Stimulated activated CD8-positive, alpha-beta memory T cell treated with anti-CD3 and anti-CD28 coated beads, Interleukin-7, amount 100 ng/mL, for 24 hours (primary cell): ENCODE data around the gene HPS3.
"Not testable (repeated sequence)": the region's sequence is repeated elsewhere in the genome, so short reads cannot be mapped to it uniquely, and the experiment has no call there.

Experiments
- DNase-seq: peaks from one replicate; pipeline ENCODE4 v3.0.0-alpha.2; 2020; ENCODE audit warnings: low read depth

Gene HPS3

DNA sequence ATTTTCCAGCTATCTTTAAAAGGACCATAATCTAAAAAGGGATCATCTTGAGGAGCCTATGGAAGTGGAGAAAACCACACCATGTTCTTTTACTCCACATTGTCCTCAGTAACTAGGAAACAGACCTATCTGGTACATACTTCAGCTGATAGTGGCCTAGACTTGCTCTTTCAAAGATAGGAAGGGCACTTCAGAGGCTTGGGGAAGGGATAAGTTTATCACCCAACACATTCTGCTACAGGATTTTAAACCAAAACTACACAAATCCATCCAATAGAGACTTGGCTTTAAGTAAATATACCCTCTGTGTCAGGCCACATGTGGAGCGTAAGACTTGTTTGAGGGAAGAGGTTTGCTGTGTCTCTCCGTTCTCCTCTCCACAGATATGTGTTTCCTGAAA, 56.8 kb downstream of the HPS3 start:
- no peak for DNase-seq

DNA sequence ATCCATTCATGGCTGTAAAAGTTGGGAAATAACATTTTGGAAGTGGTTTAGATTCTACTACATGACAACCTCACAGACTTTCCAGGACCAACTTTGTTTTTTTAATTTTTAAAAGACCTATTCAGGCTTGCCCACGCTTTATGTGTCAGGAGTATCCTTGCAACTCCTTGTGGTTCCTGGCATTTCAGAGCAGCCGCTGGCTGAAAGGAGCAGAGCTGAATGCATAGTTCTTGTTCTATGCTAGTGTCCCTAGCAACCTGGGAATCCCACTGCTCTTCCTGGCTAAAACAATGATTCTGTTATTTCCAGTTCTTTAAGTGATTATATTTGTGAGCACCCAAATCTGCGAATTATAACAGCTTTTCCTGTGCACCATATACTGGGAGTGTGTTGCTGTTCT, 57.3 kb downstream of the HPS3 start:
- DNase-seq: no peak

DNA sequence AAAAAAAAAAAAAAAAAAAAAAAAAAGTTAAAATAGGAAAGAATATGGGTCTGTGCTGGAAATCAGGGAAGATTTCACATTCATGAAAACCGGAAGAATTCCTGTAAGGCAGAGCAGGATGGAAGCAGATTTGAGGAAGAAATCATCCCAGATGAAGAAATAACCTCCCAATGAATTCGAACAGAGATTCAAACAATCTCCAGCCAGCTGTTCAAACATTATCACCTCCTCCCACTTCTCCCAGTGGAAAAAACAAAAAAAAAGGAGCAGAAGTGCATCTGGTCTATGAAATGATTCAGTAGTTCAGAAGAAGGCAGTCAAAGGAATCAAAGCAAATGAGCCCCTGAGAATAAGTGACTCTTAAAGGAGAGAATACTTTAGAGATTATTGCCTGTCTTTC, 59.1 kb downstream of the HPS3 start:
- DNase-seq: no peak

DNA sequence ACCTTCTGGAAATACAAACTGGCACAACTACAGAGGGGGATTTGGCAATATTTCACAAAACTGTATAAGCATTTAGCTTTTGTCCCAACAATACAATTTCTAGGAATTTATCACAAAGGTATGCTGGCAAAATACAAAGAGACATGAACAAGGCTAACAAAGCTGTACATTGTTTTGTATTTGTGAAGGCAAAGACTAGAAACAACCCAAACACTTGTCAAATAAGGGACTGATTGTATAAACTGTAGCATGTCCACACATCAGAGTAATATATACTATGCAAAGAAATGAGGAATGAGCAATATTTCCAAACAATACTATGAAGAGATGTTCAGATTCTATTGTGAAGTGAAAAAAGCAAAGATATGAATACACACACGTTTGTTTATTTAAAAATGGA, 65.8 kb downstream of the HPS3 start:
- no peak for DNase-seq

DNA sequence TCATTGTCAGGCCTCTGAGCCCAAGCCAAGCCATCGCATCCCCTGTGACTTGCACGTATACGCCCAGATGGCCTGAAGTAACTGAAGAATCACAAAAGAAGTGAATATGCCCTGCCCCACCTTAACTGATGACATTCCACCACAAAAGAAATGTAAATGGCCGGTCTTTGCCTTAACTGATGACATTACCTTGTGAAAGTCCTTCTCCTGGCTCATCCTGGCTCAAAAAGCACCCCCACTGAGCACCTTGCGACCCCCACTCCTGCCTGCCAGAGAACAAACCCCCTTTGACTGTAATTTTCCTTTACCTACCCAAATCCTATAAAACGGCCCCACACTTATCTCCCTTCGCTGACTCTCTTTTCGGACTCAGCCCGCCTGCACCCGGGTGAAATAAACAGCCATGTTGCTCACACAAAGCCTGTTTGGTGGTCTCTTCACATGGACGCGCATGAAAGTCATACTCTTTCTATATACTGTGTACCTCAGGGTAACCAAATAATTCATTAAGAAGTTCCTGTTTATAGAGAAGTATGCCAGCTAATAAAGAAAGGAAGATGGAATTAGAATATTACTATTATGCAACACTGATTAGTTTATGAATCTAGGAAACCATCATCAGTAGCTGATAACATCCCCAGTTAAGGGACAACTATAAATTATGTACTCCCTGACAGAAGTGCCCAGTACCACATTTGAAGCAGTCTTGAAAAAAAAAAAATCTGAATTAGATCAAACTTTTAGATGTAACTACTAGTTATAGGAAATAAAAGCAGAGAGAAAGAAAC, 67.6 kb downstream of the HPS3 start:
- DNase-seq: not testable (repeated sequence)

DNA sequence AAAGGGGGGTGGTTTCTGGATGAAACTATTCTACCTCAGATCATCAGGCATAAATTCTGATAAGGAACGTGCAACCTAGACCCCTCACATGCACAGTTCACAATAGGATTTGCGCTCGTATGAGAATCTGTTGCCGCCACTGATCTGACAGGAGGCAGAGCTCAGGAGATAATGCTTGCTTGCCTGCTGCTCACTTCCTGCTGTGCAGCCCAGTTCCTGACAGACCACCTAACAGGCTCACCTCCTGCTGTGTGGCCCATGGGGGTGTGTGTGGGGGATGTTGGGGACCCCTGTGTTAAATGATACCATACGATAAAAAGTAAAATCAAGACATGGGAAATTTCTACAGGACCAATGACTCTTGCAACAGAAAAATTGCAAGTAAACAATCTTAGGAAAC, 68.2 kb downstream of the HPS3 start:
- no peak for DNase-seq

DNA sequence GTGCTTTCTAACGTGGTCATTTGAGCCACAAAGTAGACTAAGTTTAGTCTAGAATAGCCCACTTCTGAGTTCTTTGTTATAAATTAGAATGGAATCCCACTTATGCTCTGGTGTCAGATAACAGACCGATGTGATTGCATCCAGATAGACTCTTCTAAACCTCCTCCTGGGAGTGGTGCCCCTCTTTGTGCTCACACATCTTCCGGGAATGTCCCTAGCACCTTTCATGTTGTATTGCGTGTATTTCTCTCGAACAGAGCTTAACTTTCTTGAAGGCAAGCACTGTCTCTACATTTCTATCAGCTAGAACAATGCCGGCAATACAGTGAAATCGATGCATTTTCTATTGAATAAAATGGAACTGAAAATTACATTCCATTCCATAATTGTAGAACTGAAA, 69.2 kb downstream of the HPS3 start:
- DNase-seq: no peak

DNA sequence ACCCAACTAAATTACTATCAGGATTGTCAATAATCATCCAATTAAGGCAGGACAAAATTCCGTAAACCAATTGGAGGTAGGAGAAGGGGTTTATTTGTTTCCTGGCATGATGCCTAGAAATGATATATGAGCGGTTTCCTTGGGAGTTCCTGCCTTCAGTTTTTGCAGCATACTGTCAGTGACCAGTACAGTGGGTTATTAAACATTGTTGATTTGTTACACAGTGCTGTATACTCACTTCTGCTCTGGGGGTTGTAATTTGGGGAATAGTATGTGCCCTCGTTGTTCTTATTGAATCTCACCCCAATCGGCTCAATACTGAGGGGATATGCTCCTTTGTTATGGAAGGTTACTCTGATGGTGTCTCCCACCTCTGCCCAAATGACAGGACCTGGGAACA, 70.0 kb downstream of the HPS3 start:
- DNase-seq: no peak

DNA sequence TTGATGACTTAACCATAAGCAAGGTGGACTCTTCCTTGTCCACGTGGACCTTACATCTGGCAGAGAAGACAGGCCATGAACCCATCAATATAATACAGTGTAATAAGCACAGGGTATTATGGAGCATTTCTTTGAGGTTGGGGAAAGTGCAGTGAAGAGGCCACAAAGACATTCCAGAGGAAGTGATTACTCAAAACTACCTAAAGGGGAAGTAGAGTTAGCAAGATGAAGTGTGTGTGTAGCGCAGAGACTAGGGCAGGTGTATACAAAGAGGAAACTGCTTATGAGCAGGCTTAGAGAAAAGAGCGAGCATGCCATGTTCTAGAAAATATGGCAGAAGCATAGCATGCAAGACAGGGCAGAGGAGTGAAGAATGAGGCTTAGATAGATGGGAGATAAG, 74.3 kb downstream of the HPS3 start:
- no peak for DNase-seq

DNA sequence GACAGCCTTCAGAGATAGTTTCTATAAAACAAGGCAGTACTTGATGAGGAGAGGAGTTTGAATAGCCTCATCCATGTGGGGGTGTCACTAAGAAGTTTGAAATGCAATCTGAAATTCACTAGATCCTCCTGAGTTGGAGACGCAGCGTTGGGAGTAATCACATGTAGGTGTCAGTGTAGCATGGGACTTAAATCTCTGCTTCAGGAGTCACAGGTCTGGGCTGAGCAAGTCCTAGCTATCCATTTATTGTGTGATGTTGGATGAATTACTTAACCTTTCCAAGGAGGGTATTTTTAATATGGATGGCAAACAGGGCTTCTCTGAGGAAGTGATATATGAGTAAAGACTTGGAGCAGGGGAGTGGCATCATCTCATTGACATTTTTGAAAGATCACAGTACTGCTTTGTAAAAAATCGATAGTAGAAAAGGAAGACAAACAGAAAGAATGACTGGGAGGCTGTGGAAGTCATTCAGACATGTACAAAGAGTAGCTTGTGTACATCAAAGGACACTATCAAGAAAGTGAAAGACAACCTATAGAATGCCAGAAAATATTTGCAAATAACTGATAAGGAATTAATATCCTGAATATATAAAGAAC, 75.1 kb downstream of the HPS3 start:
- DNase-seq: no peak

DNA sequence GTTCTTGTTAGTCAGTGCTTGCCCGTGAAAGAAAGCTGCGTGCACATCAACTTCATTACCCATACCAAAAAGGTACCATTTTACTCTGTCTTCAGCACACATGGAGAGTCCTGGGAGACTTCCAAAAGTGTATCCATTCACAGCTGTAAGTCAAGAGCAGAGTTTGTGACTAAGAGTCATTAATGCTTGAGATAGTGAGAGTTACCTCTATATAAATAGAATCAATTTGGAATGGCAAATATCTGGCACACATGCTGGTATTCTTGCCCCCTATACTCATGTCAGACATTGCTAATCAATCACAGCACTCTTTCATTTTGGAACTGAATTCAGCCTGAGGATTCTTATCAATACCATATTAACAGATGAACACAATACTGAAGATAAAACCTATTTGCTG, 78.0 kb downstream of the HPS3 start:
- no peak for DNase-seq

DNA sequence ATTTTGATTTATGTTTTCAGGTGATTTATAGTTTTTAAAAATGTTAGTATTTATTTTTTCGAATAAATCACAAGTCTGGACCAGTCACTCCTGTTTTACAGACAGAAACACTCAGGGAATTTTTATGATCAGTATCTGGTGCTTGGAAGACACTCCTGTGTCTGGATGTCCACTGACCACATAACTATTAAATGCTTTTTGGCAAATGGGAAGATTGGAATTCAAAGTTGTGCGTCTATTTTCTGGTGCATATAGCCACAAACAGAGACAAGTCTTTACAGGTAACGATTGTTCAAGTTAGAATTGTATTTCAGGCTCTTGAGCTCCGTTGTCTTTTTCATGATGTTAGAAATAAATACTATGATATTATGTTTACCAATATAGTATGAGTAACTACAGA, 80.0 kb downstream of the HPS3 start:
- DNase-seq: no peak

DNA sequence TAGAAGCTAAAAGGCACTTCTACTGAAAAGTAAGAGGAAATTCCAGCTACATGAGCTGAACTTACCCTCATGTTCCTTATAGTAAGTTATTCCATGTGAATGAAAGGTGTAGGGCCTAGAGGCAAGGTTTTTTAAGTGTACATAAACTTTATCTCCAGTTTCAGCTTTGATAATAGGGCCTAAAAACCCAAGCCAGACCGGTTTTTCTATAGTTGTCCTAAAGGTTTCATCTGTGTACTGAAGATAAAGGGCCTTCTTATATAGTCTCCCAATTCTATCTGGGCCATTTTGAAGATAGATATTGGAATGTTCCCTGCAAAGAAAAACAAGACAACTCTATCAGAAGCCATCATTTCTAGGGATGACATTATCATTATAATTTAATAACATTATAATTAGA, 82.9 kb downstream of the HPS3 start:
- no peak for DNase-seq

DNA sequence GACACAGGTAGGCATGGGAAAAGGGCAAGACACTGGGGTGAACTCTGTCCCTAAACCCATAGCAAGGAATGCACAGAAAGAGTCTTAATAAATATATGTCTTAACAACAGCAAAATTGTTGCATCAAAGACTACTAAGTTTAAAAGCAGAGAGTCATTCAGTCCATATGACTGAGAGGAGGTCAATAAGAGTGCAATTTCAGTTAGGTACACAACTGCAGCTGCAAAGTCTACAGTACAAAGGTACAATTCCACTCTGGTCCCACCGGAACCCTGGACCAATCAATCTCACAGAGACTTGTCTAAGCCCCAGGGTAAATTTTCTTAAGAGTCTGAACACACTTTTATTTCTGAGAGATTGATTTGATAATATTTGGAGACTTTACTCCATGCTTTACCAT, 85.3 kb downstream of the HPS3 start:
- no peak for DNase-seq

DNA sequence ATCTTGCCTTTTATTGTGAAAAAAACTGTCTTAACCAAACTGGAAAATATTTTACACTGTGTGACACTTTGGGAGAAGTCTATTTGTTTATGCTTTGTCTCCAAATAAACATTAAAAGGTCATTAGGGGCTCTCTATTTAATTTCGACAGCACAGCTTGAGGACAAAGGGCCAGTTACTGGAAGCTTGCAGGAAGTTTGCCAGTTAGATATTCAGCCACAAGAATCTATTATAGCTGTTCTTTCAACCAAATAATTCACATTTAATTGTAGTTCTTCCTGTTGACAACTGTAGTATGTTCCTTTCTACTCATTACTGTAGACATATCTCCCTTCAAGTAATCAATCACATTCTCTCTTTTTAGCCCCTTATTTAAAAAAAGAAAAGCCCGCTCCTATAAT, 86.1 kb downstream of the HPS3 start:
- no peak for DNase-seq

DNA sequence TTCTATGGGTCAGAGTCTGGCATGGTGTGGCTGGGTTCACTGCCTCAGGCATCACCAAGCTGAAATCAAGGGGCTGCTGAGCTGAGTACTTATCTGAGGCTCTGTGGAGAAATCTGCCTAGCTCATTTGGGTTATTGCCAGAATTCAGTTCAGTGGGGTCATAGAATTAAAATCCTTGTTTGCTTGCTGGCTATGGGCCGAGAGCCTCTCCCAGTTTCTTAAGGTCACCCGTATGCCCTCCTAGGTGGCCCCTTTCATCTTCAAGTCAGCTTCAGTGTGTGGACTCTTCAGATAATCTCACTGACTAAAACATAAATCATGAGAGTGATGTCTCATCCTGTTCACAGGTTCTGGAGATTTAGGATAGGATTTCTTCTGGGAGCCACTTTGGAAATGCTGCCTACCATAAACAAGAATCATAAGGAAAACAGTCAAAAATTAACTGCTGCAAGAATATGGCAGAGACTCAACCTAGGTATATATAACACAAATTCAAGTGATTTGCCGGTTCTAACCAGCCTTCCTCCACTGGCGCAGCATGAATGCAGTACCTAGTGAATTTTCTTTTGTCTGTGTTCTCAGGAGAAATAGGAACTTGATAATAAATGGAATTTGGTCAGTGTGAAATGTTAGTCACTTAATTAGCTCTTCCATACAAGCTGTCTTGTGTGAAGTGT, 86.9 kb downstream of the HPS3 start:
- DNase-seq: no peak

DNA sequence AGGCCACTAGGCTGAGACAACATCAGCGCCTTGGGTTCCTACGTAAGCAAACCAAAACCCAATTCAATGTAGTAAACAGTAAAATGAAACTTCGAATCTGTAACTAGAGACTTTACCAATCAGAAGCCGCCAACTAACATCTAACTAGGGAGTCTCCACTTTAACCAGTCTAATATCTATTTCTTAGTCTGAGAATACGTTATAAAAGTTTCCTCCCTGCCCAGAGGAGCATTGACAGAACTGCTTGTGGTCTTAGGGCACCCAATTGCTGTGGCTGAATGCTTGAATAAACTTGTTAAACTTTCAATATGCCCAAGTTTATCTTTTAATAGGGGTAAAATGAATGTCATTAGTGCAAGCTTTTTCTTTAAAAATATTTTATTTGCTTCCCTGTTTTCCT, 87.9 kb downstream of the HPS3 start:
- no peak for DNase-seq

DNA sequence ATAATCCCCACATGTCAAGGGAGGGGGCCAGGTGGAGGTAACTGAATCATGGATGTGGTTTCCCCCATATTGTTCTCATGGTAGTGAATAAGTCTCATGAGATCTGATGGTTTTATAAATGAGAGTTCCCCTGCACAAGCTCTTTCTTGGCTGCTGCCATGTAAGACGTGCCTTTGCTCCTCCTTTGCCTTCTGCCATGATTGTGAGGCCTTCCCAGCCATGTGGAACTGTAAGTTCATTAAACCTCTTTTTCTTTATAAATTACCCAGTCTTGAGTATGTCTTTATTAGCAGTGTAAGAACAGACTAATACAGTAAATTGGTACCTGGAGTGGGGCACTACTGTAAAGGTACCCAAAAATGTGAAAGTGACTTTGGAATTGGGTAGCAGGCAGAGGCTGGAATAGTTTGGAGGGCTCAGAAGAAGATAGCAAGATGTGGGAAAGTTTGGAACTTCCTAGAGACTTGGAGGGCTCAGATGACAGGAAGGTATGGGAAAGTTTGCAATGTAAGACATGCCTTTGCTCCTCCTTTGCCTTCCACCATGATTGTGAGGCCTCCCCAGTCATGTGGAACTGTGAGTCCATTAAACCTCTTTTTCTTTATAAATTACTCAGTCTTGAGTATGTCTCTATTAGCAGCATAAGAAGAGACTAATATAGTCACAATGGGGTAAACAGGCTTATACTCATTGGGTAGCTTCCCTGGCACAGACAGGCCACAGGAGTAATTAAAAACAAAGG, 90.1 kb downstream of the HPS3 start:
- not testable (repeated sequence) for DNase-seq

DNA sequence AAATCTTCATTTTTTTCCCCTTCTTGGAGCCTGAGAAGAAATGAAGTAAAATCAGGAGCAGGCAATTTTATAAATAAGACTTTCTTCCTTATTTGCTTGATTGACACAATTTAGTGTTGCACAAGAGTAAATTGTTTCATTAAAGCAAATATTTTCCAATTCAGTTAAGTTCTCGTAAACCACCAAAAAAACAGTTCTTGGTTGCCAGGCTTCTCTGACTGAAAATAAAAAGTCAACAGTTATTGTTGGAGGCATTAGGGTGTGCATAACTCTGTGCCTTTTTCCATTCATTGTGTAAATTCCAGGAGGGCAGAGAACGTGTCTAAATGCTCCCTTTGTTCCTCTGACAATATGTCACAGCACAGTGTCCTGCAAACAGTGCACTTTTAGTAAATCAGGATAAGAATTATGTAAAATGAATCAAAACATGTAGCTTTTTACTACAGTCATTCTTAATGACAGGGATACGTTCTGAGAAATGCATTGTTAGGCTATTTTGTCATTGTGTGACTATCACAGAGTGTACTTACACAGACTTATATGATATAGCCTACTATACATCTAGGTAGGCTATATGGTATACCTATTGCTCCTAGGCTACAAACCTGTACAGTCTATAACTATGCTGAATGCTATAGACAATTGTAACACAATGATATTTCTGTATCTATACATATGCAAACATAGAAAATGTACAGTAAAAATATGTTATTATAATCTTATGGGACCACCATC, 92.5 kb downstream of the HPS3 start, which contains the start of gene CP:
CP (minus strand) TSS at position 47 of the 735 bp plus-strand sequence; CDS start at position 10, 37 bp downstream.
- no peak for DNase-seq
